NB4 (cell line): ENCODE results near the gene CNTFR.

Source experiments
- DNase-seq: peaks from one replicate; pipeline ENCODE4 v3.0.0; 2010; ENCODE audit warnings: low read depth
- H3K4me3 ChIP-seq: one replicate; pipeline ENCODE4 v1.5.1; 2011; ENCODE audit warnings: mild to moderate bottlenecking, low read depth, low read length, moderate library complexity
- CTCF ChIP-seq: IDR thresholded peaks from one replicate; pipeline ENCODE4 v1.5.1; 2012; ENCODE audit warnings: low read depth, low read length
- MAX ChIP-seq: IDR thresholded peaks from 2 replicates; pipeline ENCODE4 v1.6.1; 2011; ENCODE audit warnings: low read depth, low read length
- MYC ChIP-seq: IDR thresholded peaks from 2 replicates; pipeline ENCODE4 v1.6.1; 2011; ENCODE audit warnings: low read depth, low read length
- POLR2A ChIP-seq: IDR thresholded peaks from 2 replicates; pipeline ENCODE4 v1.6.1; 2011; ENCODE audit warnings: mild to moderate bottlenecking; ENCODE audit not compliant: insufficient read length; ENCODE audit errors: extremely low read depth

CNTFR gene

GRCh38 chr9:34623374-34624235 is 34.1 kb upstream of the CNTFR start:
- no peak overlapping the region for H3K4me3 ChIP-seq
- DNase-seq, result no peak
- no peak for TF ChIP-seq CTCF
- no peak for TF ChIP-seq MAX
- no peak for TF ChIP-seq POLR2A
- TF ChIP-seq MYC, result no peak

- peak within 1 kb of the TSS; percentile 83 for H3K4me3 ChIP-seq
- TF ChIP-seq CTCF (no peak), POLR2A (peak; percentile 83)
- DNase-seq, result peak; percentile 98
Measured at GRCh38 chr9:34620061-34620994, 30.8 kb upstream of the CNTFR start, which contains the start of gene DCTN3. Gene DCTN3 (minus strand): TSS chr9:34620495. CDS start chr9:34620464, 31 bp downstream.

DNA sequence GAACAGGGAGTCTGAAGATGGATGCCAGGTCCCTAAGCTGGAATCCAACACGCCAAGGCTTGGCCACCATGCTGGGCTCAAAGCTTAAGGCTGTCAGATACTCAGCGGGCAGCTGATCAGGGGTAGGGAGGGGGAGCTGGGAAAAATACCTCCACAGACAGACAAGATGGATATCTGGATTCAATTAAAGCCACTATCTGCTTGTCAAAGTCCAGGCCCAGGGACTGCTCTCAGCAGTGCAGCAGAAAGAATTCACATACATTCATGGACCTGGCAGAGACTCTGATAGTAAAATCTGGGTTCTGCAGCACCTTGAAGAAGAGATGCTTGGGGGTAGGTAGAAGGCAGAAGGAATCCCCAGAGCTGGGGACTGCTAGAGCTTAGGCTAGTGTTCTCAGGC is 25.6 kb upstream of the CNTFR start:
- H3K4me3 ChIP-seq, result no peak overlapping the region
- DNase-seq, result no peak
- no peak for TF ChIP-seq POLR2A
- no peak for TF ChIP-seq MAX
- no peak for TF ChIP-seq MYC
- no peak for TF ChIP-seq CTCF

DNA sequence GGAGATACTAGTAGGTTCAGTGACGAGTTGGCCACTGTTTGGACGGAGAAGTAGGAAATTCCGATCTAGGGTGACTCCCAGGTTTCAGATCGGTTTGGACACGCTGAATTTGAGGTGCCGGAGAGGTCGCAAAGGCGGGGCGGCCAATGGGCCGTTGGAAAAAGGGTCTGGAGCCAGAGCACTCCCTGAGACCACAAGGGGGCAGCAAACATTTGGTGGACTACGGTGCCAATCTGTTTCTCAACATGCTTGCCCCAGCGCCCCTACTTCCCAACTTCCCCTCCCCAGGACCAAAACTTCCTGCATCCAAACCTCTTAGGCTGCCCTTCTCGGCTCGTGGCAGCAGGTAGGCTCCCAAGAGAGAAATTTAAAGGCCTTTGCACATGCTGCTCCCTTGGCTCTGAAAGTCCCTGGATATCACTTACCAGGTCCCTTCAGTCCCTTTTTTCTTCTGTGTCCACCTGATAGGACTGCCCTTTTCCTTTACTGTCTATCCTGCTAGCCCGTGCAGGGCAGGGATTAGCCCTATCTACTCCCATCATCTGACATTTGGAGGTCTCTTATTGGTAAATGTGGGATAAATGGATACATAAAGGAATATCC is 23.4 kb upstream of the CNTFR start:
- DNase-seq, result peak; percentile 93
- H3K4me3 ChIP-seq, result peak overlapping the region; percentile 69
- TF ChIP-seq POLR2A (no peak), MAX (peak; percentile 79), CTCF (peak; percentile 100), MYC (peak; percentile 71)

DNA sequence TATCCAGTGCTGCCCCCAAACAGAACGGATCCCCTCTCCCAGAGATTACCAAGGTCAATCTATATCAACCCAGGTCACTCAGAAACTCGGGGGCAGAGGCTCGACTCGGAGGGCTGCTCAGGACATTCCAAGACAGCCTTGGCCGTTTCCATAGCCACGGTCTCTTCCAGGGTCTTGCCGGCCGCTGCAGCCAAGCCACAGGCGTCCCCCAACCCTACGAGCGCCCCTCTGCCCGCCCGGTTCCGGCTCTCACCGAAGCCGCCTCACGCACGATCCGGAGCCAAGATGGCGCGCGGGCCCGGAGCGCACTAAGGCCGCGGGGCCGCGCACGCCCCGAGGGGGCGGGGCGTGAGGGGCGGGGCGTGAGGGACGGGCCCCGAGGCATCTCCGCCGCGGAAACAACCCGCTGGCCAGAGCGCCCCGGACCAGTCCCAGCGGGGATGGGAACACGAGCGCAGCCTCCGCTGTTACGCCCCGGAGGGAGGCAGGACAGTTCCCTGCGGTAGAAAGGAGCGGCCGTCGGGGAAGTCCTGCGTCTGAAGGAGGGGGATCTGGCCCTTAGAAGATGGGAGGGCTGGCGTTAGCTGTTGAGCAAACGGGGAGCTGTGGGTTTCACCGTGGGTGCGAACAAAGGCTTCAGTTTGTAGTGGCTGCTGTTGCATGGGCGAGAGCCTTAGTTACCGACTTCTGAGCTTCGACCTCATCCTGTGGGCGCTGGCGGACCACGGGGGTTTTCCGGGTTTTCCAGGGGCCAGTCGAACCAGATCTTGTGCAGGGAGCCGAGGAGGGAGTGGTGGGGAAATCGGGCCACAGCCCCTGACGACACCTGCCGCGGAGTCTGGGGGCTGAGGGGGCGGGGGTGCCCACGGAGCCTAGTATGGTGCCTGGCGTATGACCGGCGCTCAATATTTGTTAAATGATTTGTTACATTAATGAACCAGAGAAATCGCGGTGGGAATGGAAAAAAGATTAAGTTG is 22.6 kb upstream of the CNTFR start, which contains the start of gene RPP25L:
RPP25L (minus strand) TSS at position 287 of the 977 bp plus-strand sequence. CDS start 801 bp downstream, outside the sequence.
- peak; percentile 97 for DNase-seq
- H3K4me3 ChIP-seq, result peak within 1 kb of the TSS; percentile 79
- TF ChIP-seq MAX (peak; percentile 69; the same call in 1 of the 2 replicates), MYC (peak; percentile 80), POLR2A (peak; percentile 99), CTCF (no peak)
